HG03175 (cell line): ENCODE results near the gene MYH7.
"Not testable (repeated sequence)": the region's sequence is repeated elsewhere in the genome, so short reads cannot be mapped to it uniquely, and the experiment has no call there.

ENCODE experiments used
- ATAC-seq: cut with Tn5 transposase; IDR thresholded peaks from one replicate; pipeline ENCODE4 v1.9.1; 2021; ENCODE audit warnings: mild to moderate bottlenecking, moderate library complexity; ENCODE audit not compliant: unreplicated experiment

Gene MYH7

GRCh38 chr14:23431486-23431885, 4.0 kb downstream of the MYH7 start:
- ATAC-seq: no peak

- ATAC-seq: no peak
Observed at GRCh38 chr14:23430723-23431085, 4.8 kb downstream of the MYH7 start.

- no peak for ATAC-seq
Observed at GRCh38 chr14:23430016-23430722, 5.3 kb downstream of the MYH7 start.

DNA sequence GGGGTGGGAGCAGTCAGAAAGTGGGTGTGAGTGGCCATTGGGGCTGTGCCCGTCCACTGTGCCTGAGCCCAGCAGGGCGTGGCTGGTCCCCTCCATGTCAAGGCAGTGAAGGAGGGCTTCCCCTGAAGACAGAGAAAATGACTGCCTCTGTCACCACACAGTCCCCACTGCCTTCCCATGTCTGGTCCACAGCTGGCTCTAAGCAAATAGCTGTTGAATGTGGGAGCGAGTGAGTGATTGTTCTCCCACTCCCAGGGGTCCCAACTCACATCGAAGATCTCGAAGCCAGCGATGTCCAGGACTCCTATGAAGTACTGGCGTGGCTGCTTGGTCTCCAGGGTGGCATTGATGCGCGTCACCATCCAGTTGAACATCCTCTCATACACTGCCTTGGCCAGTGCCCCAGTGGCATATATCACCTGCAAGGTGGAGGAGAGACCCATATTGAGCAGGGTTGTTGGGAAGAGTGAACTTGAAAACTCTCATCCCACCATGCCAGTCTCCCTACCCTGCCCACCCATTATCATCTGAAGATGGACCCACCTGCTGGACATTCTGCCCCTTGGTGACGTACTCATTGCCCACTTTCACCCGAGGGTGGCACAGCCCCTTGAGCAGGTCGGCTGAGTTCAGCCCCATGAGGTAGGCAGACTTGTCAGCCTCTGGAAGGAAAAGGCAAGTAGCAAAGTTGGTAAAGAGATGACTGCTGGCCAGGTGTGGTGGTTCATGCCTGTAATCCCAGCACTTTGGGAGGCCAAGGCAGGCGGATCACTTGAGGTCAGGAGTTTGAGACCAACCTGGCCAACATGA, 6.6 kb downstream of the MYH7 start:
- no peak for ATAC-seq

GRCh38 chr14:23425798-23426197, 9.7 kb downstream of the MYH7 start:
- not testable (repeated sequence) for ATAC-seq

- no peak for ATAC-seq
Observed at GRCh38 chr14:23425169-23425568, 10.3 kb downstream of the MYH7 start.

DNA sequence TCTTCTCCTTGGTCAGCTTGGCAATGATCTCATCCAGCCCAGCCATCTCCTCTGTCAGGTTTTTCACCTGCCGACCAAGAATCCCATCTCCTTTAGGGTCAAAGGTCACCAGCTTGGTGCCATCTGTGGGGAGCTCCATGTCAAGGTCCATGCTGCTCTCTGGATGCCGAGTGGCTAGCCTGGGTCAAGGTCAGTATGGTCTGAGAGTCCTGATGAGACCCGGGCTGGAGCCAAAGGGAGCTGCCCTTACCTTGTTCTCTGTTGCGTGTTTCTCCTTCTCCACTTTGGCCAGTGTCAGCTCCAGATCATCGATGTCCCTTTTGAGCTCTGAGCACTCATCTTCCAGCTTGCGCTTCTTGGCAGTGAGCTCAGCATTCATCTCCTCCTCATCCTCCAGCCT, 11.8 kb downstream of the MYH7 start:
- no peak for ATAC-seq

- no peak for ATAC-seq
Observed at GRCh38 chr14:23421594-23421993, 13.9 kb downstream of the MYH7 start.

DNA sequence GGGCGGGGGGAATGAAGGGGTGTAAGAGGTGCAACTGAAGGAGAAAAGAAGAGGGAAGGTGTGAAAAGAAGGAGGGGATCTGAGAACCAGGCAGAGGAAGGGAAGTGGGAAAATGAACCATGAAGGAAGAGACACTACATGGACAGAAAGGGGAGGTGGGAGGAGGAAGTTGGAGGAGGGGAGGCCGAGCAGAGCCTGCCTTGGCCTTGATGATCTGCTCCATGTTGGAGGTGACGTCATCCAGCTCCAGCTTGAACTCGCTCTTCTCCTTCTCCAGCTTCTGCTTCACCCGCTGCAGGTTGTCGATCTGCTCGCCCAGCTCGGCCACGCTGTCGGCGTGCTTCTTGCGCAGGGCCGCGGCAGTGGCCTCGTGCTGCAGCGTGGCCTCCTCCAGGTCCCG, 15.8 kb downstream of the MYH7 start:
- not testable (repeated sequence) for ATAC-seq

DNA sequence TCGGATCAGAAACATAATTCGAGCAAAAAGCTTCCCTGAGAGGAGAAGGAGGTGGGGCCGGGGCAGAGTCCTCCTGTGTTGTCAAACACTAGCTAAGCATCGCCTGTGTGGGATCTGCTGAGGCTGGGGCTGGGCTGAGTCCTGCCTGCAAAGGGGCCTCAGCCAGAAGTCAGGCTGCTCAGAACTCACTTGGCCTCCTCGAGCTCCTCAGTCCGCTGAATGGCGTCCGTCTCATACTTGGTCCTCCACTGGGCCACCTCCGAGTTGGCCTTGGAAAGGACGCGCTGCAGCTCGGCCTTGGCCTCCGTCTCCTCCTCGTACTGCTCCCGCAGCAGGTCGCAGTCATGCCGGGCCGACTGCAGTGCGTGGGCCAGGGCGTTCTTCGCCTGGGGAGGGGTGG, 17.4 kb downstream of the MYH7 start:
- ATAC-seq: no peak

GRCh38 chr14:23417269-23417668, 18.2 kb downstream of the MYH7 start:
- ATAC-seq: not testable (repeated sequence)

DNA sequence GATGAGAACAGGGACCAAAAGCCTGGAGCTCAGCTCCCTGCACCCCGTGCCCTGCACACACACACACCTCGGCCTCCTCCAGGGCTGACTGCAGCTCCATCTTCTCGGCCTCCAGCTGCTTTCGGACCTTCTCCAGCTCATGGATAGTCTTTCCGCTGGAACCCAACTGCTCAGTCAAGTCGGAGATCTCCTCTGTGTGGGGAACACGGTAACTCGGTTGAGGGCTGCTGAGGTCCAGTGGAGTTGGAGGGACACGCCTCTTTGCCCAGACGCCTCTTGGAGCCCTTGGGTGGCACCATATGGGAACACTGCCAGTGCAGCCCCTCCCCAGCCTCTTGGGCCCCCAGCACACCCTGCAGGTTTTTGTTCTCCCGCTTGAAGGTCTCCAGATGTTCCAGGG, 18.7 kb downstream of the MYH7 start:
- no peak for ATAC-seq

DNA sequence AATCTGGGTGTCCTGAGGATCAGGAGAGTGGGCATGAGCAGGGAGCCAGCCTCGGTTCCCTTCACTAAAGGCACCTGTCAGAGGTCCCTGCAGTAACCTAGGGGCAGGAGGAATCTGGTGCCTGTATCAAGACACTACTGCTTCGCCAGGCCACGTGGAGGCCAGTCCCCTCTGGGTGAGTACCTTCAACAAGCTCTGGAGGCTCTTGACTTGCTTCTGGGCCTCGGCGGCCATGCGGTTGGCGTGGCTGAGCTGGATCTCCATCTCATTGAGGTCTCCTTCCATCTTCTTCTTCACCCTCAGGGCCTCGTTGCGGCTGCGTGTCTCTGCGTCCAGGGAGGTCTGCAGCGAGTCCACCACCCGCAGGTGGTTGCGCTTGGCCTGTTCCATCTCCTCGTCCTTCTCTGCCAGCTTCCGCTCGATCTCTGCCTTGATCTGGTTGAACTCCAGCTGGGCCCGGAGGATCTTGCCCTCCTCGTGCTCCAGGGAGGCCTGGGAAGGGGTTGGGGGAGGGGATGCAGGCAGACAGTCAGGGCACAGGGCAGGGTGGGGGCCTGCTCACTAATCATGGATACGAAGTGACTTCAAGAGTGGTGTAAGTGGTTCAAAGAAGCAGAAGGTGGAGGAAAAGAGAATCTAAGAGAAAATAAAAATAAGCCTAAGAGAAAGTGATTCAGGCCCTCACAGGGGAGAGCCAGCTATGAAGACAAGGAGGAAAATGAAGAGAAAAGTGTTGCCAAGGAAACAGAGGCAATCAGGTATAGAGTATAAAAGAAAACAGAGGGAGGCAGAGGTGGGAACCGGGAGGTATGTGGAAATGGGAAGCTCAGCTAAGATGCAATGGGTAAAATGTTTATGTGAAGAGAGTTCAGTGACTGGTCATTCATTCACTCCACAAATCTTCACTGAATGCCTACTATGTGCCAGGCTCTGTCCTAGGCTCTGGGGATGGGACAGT, 19.4 kb downstream of the MYH7 start:
- no peak for ATAC-seq

DNA sequence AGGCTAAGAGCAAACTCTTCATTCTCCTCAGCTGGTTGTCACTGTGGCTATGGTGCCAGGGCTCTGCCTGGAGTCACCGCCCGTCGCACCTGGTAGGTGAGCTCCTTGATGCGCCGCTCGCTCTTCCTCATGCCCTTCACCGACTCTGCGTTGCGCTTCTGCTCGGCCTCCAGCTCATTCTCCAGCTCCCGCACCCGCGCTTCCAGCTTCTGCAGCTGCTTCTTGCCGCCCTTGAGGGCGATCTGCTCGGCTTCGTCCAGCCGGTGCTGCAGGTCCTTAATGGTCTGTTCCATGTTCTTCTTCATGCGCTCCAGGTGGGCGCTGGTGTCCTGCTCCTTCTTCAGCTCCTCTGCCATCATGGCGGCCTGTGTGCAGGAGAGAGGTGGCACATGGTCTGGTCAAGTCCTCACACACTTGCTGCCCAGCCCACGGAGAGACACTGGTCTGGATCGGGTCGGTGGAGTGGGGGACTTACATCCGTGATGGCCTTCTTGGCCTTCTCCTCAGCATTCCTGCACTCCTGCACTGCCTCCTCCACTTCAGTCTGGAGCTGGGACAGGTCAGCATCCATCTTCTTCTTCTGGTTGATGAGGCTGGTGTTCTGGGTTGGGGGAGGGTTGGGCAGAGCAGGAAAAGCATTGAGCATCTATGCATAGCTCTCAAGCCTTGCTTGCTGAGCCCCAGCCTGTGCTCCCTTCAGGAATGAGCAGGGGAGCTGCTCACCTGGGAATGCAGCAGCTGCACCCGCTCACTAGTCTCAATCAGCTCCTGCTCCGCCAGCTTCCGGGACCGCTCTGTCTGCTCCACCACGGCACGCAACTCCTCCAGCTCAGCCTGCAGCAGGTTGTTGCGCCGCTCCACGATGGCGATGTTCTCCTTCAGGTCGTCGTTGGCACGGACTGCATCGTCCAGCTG, 20.3 kb downstream of the MYH7 start:
- no peak for ATAC-seq

- ATAC-seq: no peak
Observed at GRCh38 chr14:23414254-23414653, 21.2 kb downstream of the MYH7 start.

DNA sequence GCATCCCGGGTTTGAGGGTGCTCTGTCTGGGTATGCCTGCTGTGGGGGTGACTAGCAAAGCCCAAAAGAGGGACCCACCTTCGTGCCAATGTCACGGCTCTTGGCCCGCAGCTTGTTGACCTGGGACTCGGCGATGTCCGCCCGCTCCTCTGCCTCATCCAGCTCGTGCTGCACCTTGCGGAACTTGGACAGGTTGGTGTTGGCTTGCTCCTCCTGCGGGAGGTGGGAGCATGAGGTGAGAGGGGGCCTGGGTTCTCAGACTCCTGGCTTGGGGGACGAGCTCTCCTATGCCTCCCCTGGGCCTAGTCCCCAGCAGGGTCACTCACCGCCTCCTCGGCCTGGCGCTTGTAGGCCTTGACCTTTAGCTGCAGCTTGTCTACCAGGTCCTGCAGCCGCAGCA, 21.8 kb downstream of the MYH7 start:
- ATAC-seq: no peak

GRCh38 chr14:23411563-23412525, 23.6 kb downstream of the MYH7 start:
- no peak for ATAC-seq

DNA sequence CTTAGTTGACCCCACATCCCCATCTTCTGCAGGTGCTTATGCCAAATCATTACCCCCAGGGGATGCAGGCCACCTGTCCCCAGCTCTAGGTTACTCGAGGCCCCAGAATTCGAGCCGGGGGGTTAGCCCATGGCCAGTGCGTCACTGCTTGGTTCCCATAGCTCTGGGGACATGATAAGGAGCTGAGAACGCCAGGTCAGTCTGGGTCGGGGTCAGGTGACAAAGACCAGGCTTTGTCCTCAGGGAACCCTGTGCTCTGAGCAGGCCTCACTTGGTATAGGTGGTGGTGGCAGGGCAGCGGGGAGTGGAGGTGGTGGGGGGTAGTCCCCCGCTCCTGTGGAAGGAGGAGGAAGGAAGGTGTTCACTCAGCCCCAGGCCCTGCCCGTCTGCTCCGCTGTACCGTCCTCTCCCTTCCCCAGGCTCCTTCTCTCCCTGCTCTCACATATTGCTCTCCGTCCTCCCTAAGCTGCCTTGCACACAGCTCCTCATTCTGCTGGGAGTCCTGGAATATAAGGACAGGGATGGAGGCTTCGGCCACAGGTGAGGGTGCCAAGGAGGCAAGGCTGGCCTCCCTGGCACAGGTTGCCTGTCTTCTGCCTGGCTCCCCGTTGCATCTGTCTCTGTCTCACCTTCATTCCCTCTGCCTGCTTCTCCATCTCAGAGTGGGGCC, 25.4 kb downstream of the MYH7 start:
- ATAC-seq: no peak

DNA sequence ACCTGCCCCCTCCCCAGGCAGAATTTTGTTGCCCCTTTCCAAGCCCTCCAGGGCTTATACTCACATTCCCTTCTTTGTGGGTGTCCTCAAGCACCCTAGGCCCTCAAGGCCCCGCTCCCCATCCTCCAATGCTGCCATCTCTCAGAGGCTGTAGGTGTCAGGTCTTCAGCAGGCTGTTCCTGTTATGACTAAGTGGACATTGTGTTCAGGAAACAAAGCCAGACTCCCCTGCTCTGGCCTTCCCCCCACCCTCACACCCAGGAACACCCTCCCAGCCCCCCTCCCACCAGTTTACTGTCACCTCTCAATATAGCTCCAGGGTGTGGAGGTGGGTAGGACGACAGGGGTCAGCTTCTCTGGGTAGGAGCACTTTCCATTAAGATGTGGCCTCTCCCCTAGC, 26.0 kb downstream of the MYH7 start:
- no peak for ATAC-seq
